IPS DF 4.7 (cell line): ENCODE results near the gene IFNGR1.
A peak's percentile ranks its signal among the peaks of the same experiment; 100 is the strongest.
"Not testable (repeated sequence)": the region's sequence is repeated elsewhere in the genome, so short reads cannot be mapped to it uniquely, and the experiment has no call there.

Experiments used
- DNase-seq: peaks from one replicate; pipeline ENCODE4 v3.0.0-alpha.2; 2013; ENCODE audit warnings: low spot score; ENCODE audit errors: extremely low read depth

Gene IFNGR1

DNA sequence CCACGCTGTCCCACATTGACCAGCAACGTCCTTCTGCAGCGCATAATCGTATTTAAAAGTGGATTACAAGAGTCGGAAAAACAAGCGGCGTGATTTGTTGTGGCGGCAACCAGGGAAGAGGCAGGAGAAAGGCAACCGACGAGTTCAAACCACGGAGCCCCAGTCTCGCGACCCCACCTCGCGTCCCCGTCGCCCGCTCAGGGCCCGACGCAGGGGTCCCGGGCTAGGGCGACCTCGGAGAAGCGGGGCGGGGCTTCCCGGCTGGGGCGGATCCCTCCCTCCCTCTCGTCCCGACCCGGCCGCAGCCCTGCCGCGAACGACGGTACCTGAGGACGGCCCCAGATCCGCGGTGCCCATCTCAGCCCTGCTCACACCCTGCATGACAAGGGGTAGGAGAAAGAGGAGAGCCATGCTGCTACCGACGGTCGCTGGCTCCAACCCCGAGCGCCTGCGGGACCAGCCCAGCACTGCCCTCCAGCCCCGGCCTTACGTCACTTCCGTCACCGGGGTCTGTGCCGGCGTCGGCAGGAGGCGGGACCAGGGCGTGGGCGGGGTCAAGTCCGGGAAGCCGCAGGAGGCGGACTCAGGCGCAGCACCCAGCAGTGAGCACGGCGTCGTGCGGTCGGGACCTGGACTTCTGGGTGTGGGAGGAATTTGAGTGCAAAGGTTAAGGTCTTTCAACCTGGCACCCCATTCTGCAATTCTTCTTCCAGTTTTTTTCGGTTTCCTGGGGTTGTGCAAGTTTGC is at the start of gene IFNGR1:
TSS of gene IFNGR1 (minus strand) at position 469 of the 747 bp plus-strand sequence. CDS start at position 411, 58 bp downstream.
- peak; percentile 75 for DNase-seq

GRCh38 chr6:137268911-137269310 is 49.7 kb upstream of the IFNGR1 start:
- no peak for DNase-seq

GRCh38 chr6:137266309-137266586 is 47.1 kb upstream of the IFNGR1 start:
- DNase-seq = no peak

DNA sequence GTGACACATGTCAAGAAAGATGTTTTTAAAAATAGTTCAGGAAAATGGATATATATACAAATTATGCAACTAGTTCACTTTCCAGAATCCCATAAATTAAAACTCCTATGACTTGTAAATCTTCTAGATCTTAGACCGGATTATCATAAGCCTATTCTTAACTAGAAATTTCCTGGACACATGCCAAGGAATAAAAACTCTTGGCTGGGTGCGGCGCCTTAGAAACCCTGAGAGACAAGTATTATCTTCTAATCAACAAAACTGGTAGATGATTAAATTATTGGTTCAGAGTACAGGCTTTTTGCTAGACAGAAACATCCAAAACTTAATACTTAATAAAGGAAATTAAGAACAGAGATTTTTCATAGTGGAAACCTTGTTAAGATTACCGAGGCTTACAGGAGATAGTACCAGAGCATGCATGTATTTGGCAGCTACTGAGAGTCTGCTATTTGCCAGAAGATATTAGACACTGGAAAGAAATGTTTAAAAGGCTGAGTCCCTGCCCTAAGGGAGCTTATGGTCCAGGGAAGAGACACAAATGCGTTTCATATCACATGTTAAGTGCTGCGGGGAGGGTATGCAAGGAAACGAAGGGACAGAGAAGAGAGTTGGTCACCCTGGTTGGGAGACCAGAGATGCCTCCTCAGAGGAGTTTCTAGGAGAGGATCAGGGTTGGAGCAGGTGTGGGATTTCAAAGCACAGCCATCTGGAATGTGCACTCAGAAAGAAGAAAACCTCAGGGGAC is 46.5 kb upstream of the IFNGR1 start:
- no peak for DNase-seq

DNA sequence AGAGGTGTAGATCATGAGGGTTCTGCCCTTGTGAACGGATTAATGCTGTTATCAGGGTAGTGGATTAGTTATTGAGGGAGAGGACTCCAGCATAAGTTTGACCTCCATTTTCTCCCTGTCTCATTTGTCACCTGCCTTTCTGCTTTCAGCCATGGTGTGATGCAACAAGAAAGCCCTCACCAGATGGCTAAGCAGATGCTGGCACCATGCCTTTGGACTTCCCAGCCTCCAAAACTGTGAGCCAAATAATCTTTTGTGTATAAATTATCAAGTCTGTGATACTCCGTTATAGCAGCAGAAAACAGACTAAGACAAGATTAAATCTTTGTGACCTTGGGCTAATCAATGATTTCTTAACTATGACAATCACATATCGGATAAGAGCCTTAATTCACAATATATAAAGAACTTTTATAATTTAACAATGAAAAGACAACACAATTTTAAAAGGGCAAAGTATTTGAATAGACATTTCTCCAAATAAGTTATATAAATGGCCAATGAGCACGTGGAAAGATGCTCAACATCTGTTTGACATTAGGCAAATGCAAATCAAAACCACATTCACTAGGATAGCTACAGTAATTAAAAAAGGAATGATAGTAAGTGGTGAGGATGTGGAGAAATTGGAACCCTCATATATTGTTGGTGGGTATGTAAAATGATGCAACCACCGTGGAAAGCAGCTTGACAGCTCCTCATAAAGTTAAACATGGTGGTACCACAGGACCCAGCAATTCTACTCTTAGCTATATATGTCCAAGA is 45.3 kb upstream of the IFNGR1 start:
- DNase-seq = no peak

- no peak for DNase-seq
These were observed 42.6 kb upstream of the IFNGR1 start for GRCh38 chr6:137261761-137262160.

DNA sequence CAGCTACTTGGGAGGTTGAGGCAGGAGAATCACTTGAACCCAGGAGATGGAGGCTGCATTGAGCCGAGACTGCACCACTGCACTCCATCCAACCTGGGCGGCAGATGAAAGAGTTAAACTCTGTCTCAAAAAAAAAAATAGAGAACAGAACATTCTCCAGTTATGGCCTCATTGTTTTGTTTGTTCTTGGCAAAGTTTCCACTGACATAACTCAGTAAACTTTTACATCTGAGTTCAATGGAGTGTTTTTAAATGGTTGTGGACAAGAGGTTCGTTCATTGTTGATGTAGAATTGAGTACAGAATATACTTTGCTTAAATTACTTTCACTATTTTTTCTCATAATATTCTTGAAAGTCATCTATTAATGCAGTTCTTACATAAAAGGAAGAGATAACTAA is 42.2 kb upstream of the IFNGR1 start:
- DNase-seq = no peak

DNA sequence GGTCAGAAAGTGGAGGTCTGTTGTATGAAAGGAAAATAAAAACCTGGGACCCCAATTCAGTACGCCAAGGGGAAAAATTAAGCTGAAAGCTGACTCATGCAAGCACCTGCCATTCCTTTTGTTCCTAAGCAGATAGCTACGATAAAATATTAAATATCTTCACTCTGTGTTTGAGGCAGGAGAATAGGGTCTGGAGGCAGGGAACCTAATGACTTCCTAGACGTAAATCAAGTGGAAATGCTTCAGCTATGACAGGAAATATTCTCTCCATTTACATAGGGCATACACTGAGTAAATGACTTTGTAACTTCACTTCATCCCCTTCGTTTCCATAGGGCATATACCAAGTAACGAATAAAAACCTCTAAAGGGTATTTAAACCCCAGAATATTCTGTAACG is 41.0 kb upstream of the IFNGR1 start:
- DNase-seq = no peak

DNA sequence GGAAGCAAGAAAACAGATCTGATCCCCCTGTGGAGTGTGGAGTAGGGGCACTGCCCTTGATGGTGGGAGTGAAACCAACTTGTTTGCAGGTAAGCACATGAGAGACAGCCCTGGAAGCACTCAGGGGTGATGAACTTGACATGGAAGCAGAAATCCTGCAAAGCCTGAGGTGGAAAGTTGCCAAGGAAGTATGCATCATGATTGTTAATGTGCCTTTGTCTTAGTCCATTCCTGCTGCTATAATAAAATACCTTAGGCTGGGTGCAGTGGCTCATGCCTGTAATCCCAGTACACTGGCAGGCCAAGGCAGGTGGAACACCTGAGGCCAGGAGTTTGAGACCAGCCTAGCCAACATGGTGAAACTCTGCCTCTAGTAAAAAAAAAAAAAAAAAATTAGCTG is 40.2 kb upstream of the IFNGR1 start:
- DNase-seq = no peak

DNA sequence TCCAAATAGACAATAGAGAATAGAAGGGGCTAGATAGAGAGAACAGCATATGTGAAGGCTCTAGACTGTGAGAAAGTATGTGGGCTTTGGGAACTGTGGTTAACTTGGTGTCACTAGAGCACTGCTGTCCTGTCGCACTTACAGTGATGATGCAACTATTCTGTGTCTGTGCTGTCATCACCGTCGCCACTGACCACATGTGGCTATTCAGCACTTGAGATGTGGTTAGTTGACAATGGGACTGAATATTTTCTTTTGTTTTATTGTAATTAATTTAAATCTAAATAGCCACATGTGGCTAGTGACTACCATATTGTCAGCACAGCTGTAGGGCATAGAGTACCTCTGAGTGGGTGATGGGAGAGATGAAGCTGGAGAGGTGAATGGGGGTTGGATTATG is 39.0 kb upstream of the IFNGR1 start:
- no peak for DNase-seq

GRCh38 chr6:137256350-137257103 is 37.3 kb upstream of the IFNGR1 start:
- no peak for DNase-seq

DNA sequence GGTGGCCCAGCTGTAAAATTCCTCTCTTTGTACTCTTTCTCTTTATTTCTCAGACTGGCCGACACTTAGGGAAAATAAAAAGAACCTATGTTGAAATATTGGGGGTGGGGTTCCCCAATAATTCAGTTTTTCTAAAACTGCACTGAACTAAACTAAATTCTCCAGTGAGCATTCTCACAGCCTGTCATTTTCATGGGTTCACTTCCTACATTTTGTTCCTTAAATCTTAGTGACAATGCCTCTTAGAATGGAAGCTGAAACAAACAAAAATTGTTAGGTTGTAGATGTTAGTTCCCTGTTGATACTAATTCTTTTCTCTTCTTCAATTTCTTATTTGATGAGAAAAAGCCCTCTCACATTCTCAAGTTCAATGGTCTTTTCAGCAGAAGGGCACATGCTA is 35.8 kb upstream of the IFNGR1 start:
- DNase-seq = no peak

DNA sequence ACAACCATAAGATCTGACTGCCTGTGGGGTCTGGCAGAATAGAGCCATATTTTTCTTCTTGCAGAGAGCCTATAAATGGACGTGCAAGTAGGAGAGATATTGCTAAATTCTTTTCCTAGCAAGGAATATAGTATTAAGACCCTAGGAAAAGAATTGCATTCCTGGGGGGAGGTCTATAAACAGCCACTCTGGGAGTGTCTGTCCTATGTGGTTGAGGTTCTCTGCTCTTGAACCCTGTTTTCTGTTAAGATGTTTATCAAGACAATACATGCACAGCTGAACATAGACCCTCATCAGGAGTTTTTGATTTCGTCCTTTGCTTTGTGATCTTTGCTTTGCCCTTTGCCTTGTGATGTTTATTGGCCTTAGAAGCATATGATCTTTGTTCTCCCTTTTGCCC is 35.2 kb upstream of the IFNGR1 start:
- not testable (repeated sequence) for DNase-seq

DNA sequence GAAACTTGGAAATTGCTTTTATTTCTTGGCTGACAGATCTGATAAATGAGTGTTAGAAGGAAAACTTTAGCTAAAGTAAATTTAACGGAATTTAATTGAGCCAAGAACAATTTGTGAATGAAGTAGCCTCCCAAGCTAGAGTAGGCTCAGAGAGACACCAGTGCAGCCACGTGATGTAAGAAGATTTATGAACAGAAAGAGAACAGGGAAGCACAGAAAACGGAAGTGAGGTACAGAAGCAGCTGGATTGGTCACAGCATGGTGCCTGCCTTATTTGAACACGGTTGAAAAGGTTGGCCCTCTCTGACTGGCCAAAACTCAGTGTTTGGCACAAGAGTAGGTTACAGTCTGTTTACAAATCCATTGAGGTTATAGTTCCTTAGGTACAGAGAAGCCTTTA is 29.5 kb upstream of the IFNGR1 start:
- DNase-seq = no peak

- DNase-seq = no peak
These were observed 28.5 kb upstream of the IFNGR1 start for GRCh38 chr6:137247724-137248123.

- no peak for DNase-seq
These were observed 27.6 kb upstream of the IFNGR1 start for GRCh38 chr6:137246791-137247202.

DNA sequence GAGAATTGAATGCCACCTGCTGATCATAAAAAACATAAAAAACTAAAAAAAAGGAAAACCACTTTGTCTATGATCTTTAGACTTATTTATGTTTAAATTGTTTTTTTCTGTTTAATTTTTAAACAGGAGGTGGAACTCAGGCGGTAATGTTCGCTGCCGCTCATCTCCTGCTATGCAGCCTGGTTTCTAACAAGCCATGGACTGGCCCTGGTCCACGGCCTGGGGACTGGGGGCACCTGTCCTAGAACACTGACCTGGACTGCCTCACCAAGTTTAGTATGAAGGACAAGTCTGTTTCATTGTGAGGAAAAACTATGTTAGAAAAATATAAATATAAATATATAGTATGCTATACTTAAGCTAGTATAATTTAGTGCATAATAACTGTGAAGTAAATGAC is 27.0 kb upstream of the IFNGR1 start:
- DNase-seq = no peak

DNA sequence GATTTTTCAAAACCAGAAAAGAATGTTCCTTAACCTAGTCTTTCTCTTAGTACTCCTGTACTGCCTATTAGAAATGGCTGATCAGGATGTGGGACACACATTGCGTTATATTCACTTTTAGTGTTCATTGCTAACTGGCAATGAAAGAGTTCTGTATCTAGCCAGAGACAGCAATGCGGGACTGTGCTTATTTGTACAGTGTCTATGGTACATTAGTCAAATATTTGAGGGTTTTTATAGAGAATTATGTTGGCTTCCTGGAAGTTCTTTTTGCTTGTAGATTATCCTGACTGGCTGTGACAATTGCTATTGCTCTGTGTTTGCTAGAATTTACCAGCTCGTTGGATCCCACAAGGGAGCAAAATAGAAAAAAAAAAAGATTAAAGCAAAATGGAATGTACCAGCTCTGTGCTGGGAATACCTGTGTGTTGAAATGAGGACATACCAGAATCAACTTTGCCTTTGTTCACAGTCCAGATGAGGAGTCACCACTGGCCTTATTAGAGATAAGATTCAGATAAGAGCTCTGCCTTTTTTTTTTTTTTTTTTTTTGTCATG is 22.4 kb upstream of the IFNGR1 start:
- no peak for DNase-seq

- DNase-seq = no peak
These were observed 21.0 kb upstream of the IFNGR1 start for GRCh38 chr6:137240168-137240567.

DNA sequence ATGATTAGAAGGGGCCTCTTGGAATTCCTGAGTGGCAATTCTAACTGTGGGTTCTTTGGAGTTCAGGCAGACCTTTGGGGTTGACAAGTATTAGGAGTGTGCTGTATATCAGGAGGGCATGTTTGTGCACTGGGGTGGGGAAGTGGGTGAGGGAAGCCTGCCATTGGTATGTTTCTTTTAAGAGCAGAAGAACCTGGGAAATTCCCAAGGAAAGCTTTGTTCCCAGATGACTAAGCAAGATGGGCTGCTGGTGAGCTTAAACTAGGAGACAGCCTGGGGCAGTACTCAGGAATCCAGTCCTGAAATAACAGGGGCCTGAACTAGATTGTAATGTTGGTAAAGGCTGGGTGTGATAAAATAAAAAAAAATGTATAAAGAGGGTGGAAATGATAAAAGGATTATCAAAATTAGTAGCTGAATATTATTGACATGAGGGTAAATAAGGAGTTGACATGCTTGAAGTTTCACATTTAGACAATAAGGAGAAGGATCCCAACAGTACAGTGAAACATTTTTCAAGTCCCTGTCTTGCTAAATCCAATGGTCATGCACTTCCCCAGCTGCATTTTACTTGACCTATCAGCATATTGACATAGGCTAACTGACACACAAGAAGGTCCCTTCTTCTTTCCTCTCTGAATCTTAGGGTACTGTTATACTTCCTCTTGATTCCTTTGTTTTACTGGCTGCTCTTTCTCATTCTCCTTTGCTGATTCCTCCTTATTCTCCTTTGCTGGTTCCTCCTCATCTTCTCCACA is 18.4 kb upstream of the IFNGR1 start:
- no peak for DNase-seq
